Testis (tissue), 2 donors: Measurements from ENCODE around the gene BRD3OS.

Experiments used
- POLR2A ChIP-seq: fragments of 450-650 bp; IDR thresholded peaks from one replicate; pipeline ENCODE4 v1.6.1; 2017; ENCODE audit warnings: antibody characterized with exemption, mild to moderate bottlenecking, moderate library complexity
- TF ChIP-seq, protein P1 (sequence below), 3 experiments: fragments of 450-650 bp in 2 of 3; fragments of 200-600 bp in 1 of 3; sonication (generic) in 1 of 3; IDR thresholded peaks; one replicate each; pipeline ENCODE4 v1.5.1; 2016 to 2019; ENCODE audit warnings: antibody characterized with exemption in 3 of 3, mild to moderate bottlenecking in 2 of 3, moderate library complexity in 1 of 3

DNA sequence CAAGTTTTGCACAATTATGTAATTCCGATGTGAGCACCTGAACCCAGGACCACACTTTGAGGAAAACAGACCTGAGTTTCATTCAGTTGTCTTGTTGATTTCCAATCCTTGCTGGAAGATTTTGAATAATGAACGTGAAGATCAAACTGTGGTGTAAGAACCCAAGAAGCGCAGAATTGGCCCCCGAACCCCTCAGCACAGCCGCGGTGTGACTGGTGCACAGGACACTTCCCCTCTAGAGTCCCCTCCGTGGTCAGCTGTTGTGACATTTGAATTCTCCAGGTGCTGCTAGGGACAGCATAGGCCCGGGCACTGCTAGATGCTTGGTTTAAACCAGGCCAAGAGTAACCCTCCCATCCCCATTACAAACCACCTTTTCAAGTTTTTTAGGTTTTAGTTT is 1.7 kb downstream of the BRD3OS start:
- TF ChIP-seq, protein P1, sequence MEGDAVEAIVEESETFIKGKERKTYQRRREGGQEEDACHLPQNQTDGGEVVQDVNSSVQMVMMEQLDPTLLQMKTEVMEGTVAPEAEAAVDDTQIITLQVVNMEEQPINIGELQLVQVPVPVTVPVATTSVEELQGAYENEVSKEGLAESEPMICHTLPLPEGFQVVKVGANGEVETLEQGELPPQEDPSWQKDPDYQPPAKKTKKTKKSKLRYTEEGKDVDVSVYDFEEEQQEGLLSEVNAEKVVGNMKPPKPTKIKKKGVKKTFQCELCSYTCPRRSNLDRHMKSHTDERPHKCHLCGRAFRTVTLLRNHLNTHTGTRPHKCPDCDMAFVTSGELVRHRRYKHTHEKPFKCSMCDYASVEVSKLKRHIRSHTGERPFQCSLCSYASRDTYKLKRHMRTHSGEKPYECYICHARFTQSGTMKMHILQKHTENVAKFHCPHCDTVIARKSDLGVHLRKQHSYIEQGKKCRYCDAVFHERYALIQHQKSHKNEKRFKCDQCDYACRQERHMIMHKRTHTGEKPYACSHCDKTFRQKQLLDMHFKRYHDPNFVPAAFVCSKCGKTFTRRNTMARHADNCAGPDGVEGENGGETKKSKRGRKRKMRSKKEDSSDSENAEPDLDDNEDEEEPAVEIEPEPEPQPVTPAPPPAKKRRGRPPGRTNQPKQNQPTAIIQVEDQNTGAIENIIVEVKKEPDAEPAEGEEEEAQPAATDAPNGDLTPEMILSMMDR (IDR thresholded peaks at IDR 0.05) = no peak
- no peak for TF ChIP-seq POLR2A
